ENCODE data around the gene PTPRD. TPM values are rescaled to one million over a fixed set of nuclear protein-coding genes. Genes with fewer than 3 reads are reported as not detected.

Gene PTPRD
- total RNA-seq, 4 donors from 2014 or later: 85.8 to 169 (median 135) TPM

GRCh38 chr9:9122230-9122875 lies 1490.4 kb downstream of the PTPRD start:
- DNase-seq: no peak
- Histone ChIP-seq H3K9me3 (no peaks in the 10 kb centered on the region), H3K4me1 (no peaks in the 10 kb centered on the region), H3K27me3 (no peaks in the 10 kb centered on the region), H3K36me3 (no peaks in the 10 kb centered on the region), H3K27ac (no peak overlapping the region), H3K4me3 (no peak overlapping the region)
- TF ChIP-seq, protein P1, sequence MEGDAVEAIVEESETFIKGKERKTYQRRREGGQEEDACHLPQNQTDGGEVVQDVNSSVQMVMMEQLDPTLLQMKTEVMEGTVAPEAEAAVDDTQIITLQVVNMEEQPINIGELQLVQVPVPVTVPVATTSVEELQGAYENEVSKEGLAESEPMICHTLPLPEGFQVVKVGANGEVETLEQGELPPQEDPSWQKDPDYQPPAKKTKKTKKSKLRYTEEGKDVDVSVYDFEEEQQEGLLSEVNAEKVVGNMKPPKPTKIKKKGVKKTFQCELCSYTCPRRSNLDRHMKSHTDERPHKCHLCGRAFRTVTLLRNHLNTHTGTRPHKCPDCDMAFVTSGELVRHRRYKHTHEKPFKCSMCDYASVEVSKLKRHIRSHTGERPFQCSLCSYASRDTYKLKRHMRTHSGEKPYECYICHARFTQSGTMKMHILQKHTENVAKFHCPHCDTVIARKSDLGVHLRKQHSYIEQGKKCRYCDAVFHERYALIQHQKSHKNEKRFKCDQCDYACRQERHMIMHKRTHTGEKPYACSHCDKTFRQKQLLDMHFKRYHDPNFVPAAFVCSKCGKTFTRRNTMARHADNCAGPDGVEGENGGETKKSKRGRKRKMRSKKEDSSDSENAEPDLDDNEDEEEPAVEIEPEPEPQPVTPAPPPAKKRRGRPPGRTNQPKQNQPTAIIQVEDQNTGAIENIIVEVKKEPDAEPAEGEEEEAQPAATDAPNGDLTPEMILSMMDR (IDR thresholded peaks at IDR 0.05): no peak
- no peak for TF ChIP-seq POLR2A (IDR thresholded peaks at IDR 0.05)

- Histone ChIP-seq H3K9me3 (no peaks in the 10 kb centered on the region), H3K27ac (no peak overlapping the region), H3K4me1 (no peaks in the 10 kb centered on the region), H3K36me3 (no peaks in the 10 kb centered on the region), H3K27me3 (no peaks in the 10 kb centered on the region), H3K4me3 (no peak overlapping the region)
- DNase-seq: no peak
- no peak for TF ChIP-seq POLR2A (IDR thresholded peaks at IDR 0.05)
- TF ChIP-seq, protein P1 (IDR thresholded peaks at IDR 0.05): no peak
These were observed 1494.9 kb downstream of the PTPRD start for GRCh38 chr9:9117866-9118265.

- H3K27me3 ChIP-seq: no peaks in the 10 kb centered on the region
- H3K27ac ChIP-seq: no peak overlapping the region
- no peak overlapping the region for H3K4me3 ChIP-seq
- TF ChIP-seq, protein P1 (IDR thresholded peaks at IDR 0.05): no peak
- TF ChIP-seq POLR2A (IDR thresholded peaks at IDR 0.05): no peak
- H3K36me3 ChIP-seq: no peaks in the 10 kb centered on the region
- no peaks in the 10 kb centered on the region for H3K4me1 ChIP-seq
- no peak for DNase-seq
- H3K9me3 ChIP-seq: no peaks in the 10 kb centered on the region
These were observed 1500.6 kb downstream of the PTPRD start for GRCh38 chr9:9112001-9112720.

DNA sequence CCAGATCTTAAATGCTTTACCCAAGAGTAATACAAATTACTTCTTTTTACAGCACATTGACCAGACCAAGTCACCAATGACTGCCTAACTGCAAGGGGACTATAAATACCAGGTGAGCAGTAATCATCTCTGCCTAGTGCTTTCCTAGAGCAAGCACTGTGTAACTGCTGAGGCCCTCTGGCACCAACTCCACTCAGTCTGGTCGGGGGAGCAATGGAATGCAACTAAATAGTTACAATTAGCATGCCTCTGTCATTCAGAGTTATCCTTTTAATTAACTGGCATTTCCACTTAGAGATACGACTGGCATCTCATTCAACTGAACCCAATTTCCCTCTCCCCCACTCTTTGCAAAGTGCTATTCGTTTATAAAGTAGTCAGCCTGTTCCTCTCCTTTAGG lies 1504.2 kb downstream of the PTPRD start:
- H3K4me3 ChIP-seq: no peak overlapping the region
- no peaks in the 10 kb centered on the region for H3K4me1 ChIP-seq
- no peak for TF ChIP-seq POLR2A (IDR thresholded peaks at IDR 0.05)
- TF ChIP-seq, protein P1 (IDR thresholded peaks at IDR 0.05): no peak

GRCh38 chr9:9102295-9102694 lies 1510.5 kb downstream of the PTPRD start:
- TF ChIP-seq POLR2A (IDR thresholded peaks at IDR 0.05): no peak
- TF ChIP-seq, protein P1 (IDR thresholded peaks at IDR 0.05): no peak
- H3K4me1 ChIP-seq: no peaks in the 10 kb centered on the region
- H3K9me3 ChIP-seq: no peaks in the 10 kb centered on the region
- H3K27ac ChIP-seq: no peak overlapping the region
- H3K27me3 ChIP-seq: no peaks in the 10 kb centered on the region
- H3K4me3 ChIP-seq: no peak overlapping the region
- DNase-seq: no peak
- H3K36me3 ChIP-seq: no peaks in the 10 kb centered on the region

More for the DNA sequence above, 1504.2 kb downstream of the PTPRD start:
- Histone ChIP-seq H3K27ac (no peak overlapping the region), H3K9me3 (no peaks in the 10 kb centered on the region), H3K27me3 (no peaks in the 10 kb centered on the region), H3K36me3 (no peaks in the 10 kb centered on the region)
- no peak for DNase-seq

Data from Peyer's patch (tissue), 4 donors.